Left kidney (tissue), 2 donors: ENCODE data around the gene CHD9NB. TPM values are rescaled to one million over a fixed set of nuclear protein-coding genes. Genes with fewer than 3 reads are reported as not detected.

Experiments
- DNase-seq: peaks from one replicate; pipeline ENCODE4 v3.0.0-alpha.2; 2013
- polyA plus RNA-seq: library from polyadenylated mRNA; unstranded; fragments of 120-200 nt; gene quantifications from one replicate; pipeline ENCODE4 v1.2.1, GENCODE V29; 2013; ENCODE audit not compliant: insufficient read length

Gene CHD9NB
- polyA plus RNA-seq, 1 donor, result 10.8 TPM

DNA sequence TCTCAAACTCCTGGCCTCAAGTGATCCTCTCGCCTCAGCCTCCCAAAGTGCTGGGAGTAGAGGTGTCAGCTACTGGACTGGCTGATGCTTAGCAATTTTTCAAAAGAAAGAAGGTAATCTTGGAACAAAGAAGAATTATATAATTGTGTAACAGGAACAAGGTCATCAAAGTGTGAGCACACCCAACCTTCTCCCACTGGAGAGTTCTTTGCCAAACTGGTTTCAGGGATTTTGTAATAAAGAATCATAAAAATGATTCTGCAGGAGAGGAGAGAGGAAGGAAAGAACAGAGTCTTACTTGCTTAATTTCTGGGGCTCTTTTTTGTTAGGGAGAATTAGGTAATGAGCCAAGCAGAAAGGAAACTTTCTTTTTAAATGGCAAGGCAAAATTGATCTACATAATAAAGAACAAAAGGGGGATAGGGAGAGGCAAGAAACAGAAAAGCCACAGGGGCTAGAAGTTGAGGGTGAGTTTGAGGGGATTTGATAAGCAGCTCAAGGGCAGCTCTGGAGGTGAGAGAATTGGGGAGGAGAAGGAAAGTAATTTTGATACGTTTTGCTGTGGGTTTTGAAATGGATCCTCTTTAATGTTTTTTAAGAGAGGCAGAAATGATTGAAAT lies 21.3 kb downstream of the CHD9NB start:
- DNase-seq, result no peak

DNA sequence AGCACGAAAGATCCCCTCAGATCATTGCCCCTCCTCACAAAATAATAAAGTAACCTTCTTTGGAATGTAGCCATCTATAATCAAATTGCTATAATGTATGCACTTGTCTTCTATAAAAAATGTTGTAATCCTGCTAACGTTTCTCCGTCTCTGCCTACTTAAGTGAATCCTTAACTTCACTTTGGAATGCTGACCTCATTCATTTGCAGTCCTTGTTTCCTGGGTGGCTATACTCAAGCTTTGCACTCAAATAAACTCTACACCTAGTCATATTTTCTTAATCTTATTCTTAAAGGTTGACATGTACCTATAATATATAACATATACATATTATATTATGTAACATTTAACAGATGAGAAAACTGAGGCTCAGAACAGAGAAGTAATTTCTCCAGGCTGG lies 22.7 kb downstream of the CHD9NB start:
- DNase-seq, result no peak

DNA sequence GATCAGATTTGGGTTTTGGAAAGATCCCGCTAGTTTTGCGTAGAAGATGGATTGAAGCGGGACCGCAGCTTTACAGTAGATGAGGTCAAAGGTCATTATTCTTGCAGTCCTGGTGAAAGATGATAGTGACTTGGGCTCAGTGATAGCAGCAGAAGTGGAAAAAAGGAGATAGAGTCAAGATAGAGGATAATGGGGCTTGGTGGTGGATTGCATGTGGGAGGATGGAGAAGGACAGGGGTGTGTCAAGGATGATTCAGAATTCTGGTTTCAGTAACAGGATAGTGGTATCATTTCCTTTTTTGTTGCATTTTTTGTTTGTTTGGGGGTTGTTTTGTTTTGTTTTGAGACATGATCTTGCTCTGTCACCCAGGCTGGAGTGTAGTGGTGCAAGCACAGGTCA lies 28.7 kb downstream of the CHD9NB start:
- no peak for DNase-seq

DNA sequence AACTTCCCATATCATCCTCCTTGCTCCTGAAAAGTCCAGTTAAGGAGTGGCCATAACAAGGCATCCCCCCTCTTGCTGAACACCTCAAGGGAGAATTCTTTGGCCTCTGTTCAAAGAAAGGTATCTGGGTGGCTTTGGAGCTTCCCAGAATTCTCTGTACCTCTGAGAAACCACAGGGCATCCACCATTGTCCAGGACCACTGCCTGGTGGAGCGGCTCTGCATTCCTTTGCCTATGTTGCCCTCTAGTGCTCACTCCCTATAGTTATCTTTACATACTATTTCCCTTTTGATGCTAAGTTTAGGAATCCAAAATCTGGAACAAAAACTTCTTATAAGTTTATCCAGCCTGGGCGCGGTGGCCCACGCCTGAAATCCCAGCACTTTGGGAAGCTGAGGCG lies 30.3 kb downstream of the CHD9NB start:
- no peak for DNase-seq

DNA sequence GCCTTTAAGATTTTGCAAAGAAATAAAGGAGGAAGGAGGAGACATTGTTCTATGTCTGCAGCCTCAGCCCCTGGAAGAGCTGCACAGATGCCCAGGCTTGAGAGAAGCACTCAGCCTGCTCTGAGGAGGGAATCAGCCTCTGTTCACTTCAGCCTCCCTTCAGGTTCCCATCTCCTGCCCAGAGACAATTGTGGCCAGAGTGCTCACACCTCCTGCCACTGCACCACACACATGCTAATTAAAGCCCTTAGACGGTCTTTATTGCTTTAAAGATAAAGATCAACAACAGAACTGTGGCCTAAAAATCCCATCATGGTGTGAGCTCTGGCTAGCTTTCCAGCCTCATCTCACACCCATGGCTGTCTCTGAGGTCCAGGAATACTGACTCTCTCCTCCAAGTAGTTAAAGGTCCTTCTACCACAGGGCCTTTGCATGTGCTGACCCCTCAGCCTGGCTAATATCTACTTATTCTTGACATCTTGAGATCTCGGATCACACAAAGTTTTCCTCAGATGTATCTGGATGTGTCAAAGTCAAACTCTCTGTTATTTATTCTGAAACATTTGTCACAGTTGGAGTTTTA lies 33.8 kb downstream of the CHD9NB start:
- DNase-seq, result no peak

DNA sequence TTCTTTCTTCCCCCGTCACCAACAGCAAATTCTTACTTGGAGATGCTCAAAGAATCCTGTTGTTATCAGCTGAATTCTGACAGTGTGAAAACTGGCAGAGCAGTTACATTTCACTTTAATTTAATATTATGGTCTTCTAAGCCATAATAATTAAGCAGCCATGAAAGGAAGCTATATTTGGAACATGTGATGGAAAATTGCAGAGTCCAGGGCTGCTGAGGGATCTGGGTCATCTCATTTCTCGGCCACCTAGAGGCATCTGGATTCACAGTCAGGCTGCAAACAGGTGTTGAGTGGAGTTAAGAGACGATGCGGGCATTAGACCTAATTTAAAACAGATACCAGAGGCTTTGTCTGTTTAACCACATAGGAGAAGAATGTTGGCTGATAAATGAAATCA lies 38.4 kb downstream of the CHD9NB start:
- no peak for DNase-seq

DNA sequence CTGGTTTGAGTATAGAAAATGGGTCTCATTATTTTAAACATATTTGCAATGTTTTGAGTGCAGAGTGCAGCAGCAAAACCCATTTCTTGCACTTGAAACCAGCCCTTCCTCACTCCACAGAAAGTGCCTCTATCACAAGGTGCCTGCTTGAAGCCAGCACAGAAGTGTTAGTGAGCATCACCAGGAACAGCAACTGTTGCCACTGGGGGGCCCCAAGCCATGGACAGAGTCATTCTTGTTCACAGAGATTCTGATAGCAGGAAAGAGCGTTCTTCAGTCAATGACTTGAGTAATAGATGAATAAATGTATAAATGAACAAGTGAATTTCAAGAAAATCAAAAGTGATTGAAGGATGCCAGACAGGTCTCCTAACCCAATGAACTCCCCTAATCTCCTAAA lies 45.6 kb downstream of the CHD9NB start:
- DNase-seq, result no peak

DNA sequence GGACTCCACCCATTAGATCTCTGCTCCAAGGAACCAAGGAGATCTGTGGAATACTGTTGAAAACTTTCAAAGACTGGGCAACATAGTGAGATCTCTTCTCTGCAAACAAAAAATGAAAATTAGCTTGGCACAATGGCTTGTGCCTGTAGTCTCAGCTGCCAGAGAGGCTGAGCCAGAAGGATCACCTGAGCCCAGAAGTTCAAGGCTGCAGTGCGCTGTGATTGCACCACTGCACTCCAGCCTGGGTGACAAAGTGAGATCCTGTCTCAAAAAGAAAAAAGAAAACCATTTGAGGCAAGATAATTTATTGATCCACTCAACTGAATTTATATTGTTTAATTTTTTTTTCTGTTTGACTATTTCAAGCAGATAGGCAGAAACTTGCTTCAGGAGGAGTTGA lies 54.8 kb downstream of the CHD9NB start:
- no peak for DNase-seq

DNA sequence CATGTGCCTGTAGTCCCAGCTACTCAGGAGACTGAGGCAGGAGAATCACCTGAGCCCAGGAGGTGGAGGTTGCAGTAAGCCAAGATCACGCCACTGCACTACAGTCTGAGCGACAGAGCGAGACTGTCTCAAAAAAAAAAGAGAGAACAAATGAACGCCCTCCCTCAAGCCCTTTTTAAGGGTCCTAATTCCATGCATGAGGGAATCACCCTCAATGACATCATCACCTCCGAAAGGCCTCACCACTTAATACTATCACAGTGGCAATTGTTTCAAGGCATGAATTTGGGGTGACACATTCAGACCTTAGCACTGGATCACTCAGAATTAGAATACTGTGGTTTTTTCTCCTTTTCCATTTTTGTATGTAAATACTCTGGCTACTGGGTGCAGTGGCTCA lies 57.8 kb downstream of the CHD9NB start:
- DNase-seq, result no peak

DNA sequence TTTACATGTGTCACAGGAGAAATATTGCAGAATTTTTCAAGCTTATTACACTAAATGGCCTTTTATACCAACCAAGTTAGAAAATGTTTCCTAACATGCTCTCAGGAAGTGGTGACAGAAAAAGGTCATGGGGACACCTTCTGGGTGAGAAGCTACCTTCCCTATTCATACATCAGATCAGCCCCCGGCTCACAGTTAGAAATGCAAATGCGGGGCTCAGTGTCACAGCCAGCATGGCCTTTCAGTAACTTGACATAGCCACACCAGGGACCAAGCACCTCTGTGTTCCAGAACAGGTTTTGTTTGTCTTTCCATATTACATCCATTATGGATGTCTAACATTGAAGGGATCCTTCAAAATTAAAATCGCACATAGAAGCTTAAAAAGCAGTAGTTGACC lies 59.5 kb downstream of the CHD9NB start:
- no peak for DNase-seq

DNA sequence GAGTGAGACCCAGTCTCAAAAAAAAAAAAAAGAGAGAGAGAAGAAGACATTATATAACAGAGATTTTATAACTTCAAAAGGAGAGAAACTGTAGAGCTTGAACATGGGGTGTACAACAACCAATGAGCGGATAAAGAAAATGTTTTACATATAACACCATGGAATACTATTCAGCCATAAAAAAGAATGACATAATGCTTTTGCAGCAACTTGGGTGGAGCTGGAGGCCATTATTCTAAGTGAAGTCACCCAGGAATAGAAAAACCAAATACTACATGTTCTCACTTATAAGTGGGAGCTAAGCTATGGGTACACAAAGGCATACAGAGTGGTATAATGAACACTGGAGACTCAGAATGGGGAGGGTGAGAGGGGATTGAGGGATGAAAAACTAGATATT lies 61.1 kb downstream of the CHD9NB start:
- DNase-seq, result no peak

Other genes starting within 250 kb of the CHD9NB start
- gene CHD9, start 2.1 kb upstream of the CHD9NB start, polyA plus RNA-seq, result 74.3 TPM